ENCODE measurements around the gene SNED1.

SNED1 gene

GRCh38 chr2:241049739-241050623 is 51.6 kb downstream of the SNED1 start:
- TF ChIP-seq REST (IDR thresholded peaks at IDR 0.05; ENCODE audit: insufficient read depth in 1 of 2, low read depth in 2 of 2, low read length in 2 of 2) (peak; percentile 85 to 92), TAF1 (IDR thresholded peaks at IDR 0.05; ENCODE audit: borderline replicate concordance, insufficient read depth, low read length) (no peak), SIN3A (IDR thresholded peaks at IDR 0.05; ENCODE audit: borderline replicate concordance, insufficient read depth, low read length) (no peak)

GRCh38 chr2:241050624-241051577 is 52.5 kb downstream of the SNED1 start:
- TF ChIP-seq REST (IDR thresholded peaks at IDR 0.05; ENCODE audit: insufficient read depth in 1 of 2, low read depth in 2 of 2, low read length in 2 of 2), result no peak
- no peak for TF ChIP-seq TAF1 (IDR thresholded peaks at IDR 0.05; ENCODE audit: borderline replicate concordance, insufficient read depth, low read length)
- no peak for TF ChIP-seq SIN3A (IDR thresholded peaks at IDR 0.05; ENCODE audit: borderline replicate concordance, insufficient read depth, low read length)

GRCh38 chr2:241051578-241052487 is 53.4 kb downstream of the SNED1 start:
- TF ChIP-seq POLR2AphosphoS5 (IDR thresholded peaks at IDR 0.05; ENCODE audit: low read depth, low read length), result no peak
- TF ChIP-seq FOXP2 (optimal IDR thresholded peaks at IDR 0.05; ENCODE audit: borderline replicate concordance, extremely low read depth, extremely low read length, insufficient read depth), result no peak
- TF ChIP-seq TAF1 (IDR thresholded peaks at IDR 0.05; ENCODE audit: borderline replicate concordance, insufficient read depth, low read length), result no peak
- TF ChIP-seq REST (IDR thresholded peaks at IDR 0.05; ENCODE audit: insufficient read depth in 1 of 2, low read depth in 2 of 2, low read length in 2 of 2), result no peak
- TF ChIP-seq SIN3A (IDR thresholded peaks at IDR 0.05; ENCODE audit: borderline replicate concordance, insufficient read depth, low read length), result no peak

GRCh38 chr2:241052677-241053360 is 54.4 kb downstream of the SNED1 start:
- TF ChIP-seq SIN3A (IDR thresholded peaks at IDR 0.05; ENCODE audit: borderline replicate concordance, insufficient read depth, low read length), result no peak
- no peak for TF ChIP-seq POLR2AphosphoS5 (IDR thresholded peaks at IDR 0.05; ENCODE audit: low read depth, low read length)
- TF ChIP-seq FOXP2 (optimal IDR thresholded peaks at IDR 0.05; ENCODE audit: borderline replicate concordance, extremely low read depth, extremely low read length, insufficient read depth), result no peak
- no peak for TF ChIP-seq REST (IDR thresholded peaks at IDR 0.05; ENCODE audit: insufficient read depth in 1 of 2, low read depth in 2 of 2, low read length in 2 of 2)
- TF ChIP-seq TAF1 (IDR thresholded peaks at IDR 0.05; ENCODE audit: borderline replicate concordance, insufficient read depth, low read length), result no peak
